ENCODE results near the gene METTL4.
A peak's percentile ranks its signal among the peaks of the same experiment; 100 is the strongest.

The METTL4 gene

GRCh38 chr18:2571200-2572170 lies at the start of gene METTL4, which contains the start of gene NDC80:
TSS of gene METTL4 (minus strand) at chr18:2571505. CDS start at chr18:2567216, 4,289 bp downstream.
TSS of gene NDC80 (plus strand) at chr18:2571557. CDS start at chr18:2572986, 1,429 bp downstream.
- peak; percentile 75 to 81 for DNase-seq (ENCODE audit: low read depth in 2 of 2)

- DNase-seq (ENCODE audit: low read depth in 2 of 2), result no peak
Observed at GRCh38 chr18:2618009-2618408, 46.7 kb upstream of the METTL4 start.

GRCh38 chr18:2617401-2617998 lies 46.2 kb upstream of the METTL4 start:
- no peak for DNase-seq (ENCODE audit: low read depth in 2 of 2)

GRCh38 chr18:2612996-2613395 lies 41.7 kb upstream of the METTL4 start:
- DNase-seq (ENCODE audit: low read depth in 2 of 2), result no peak

- no peak for DNase-seq (ENCODE audit: low read depth in 2 of 2)
Observed at GRCh38 chr18:2610549-2610948, 39.2 kb upstream of the METTL4 start.

- no peak for DNase-seq (ENCODE audit: low read depth in 2 of 2)
Observed at GRCh38 chr18:2609604-2610003, 38.3 kb upstream of the METTL4 start.

- no peak for DNase-seq (ENCODE audit: low read depth in 2 of 2)
Observed at GRCh38 chr18:2606335-2606734, 35.0 kb upstream of the METTL4 start.

GRCh38 chr18:2602844-2603243 lies 31.5 kb upstream of the METTL4 start:
- DNase-seq (ENCODE audit: low read depth in 2 of 2), result no peak

GRCh38 chr18:2597639-2598038 lies 26.3 kb upstream of the METTL4 start:
- no peak for DNase-seq (ENCODE audit: low read depth in 2 of 2)

GRCh38 chr18:2590303-2590702 lies 19.0 kb upstream of the METTL4 start:
- DNase-seq (ENCODE audit: low read depth in 2 of 2), result no peak

GRCh38 chr18:2589345-2590068 lies 18.2 kb upstream of the METTL4 start:
- no peak for DNase-seq (ENCODE audit: low read depth in 2 of 2)

- no peak for DNase-seq (ENCODE audit: low read depth in 2 of 2)
Observed at GRCh38 chr18:2588666-2589344, 17.5 kb upstream of the METTL4 start.

- no peak for DNase-seq (ENCODE audit: low read depth in 2 of 2)
Observed at GRCh38 chr18:2587788-2588187, 16.5 kb upstream of the METTL4 start.

- DNase-seq (ENCODE audit: low read depth in 2 of 2), result no peak
Observed at GRCh38 chr18:2573408-2573807, 2.1 kb upstream of the METTL4 start.

- DNase-seq (ENCODE audit: low read depth in 2 of 2), result no peak
Observed at GRCh38 chr18:2572892-2573291, 1.6 kb upstream of the METTL4 start.

- DNase-seq (ENCODE audit: low read depth in 2 of 2), result no peak
Observed at GRCh38 chr18:2572171-2572569, 865 bp upstream of the METTL4 start.

- DNase-seq (ENCODE audit: low read depth in 2 of 2), result peak; percentile 34 to 51
Observed at GRCh38 chr18:2570772-2571199, 519 bp downstream of the METTL4 start.

- no peak for DNase-seq (ENCODE audit: low read depth in 2 of 2)
Observed at GRCh38 chr18:2569338-2570207, 1.7 kb downstream of the METTL4 start.

GRCh38 chr18:2568605-2569004 lies 2.7 kb downstream of the METTL4 start:
- DNase-seq (ENCODE audit: low read depth in 2 of 2), result no peak

- DNase-seq (ENCODE audit: low read depth in 2 of 2), result no peak
Observed at GRCh38 chr18:2568129-2568528, 3.2 kb downstream of the METTL4 start.

GRCh38 chr18:2564373-2564772 lies 6.9 kb downstream of the METTL4 start:
- DNase-seq (ENCODE audit: low read depth in 2 of 2), result no peak
